CD8-positive, alpha-beta memory T cell (primary cell): Measurements from ENCODE around the gene C9orf40. TPM values are rescaled to one million over a fixed set of nuclear protein-coding genes. Genes with fewer than 3 reads are reported as not detected.

ENCODE experiments used
- CTCF ChIA-PET: fragments of 350-600 bp; sonication (Branson Sonifier 250); formaldehyde crosslinking; loops from one replicate; lab custom pipeline; 2021; ENCODE audit warnings: antibody characterized with exemption; lab: Charles Lee
- POLR2A ChIA-PET: fragments of 350-600 bp; sonication (Branson Sonifier 250); formaldehyde crosslinking; loops from one replicate; lab custom pipeline; 2021; ENCODE audit warnings: antibody characterized with exemption; lab: Charles Lee
- DNase-seq, 5 donors: peaks; one replicate each; pipeline versions ENCODE4 v3.0.0 to v3.0.0-alpha.2; 2020 to 2022; ENCODE audit warnings: mixed read lengths in 1 of 5
- H3K27ac ChIP-seq: one replicate; pipeline ENCODE4 v1.7.0; 2013; ENCODE audit warnings: low read depth, mild to moderate bottlenecking, low read length, moderate library complexity
- H3K27me3 ChIP-seq: 2 replicates; pipeline ENCODE4 v1.7.0; 2013; ENCODE audit warnings: low read length, mild to moderate bottlenecking; ENCODE audit not compliant: insufficient read depth, poor library complexity, severe bottlenecking
- H3K36me3 ChIP-seq: 2 replicates; pipeline ENCODE4 v1.7.0; 2013; ENCODE audit warnings: mild to moderate bottlenecking, low read length, moderate library complexity; ENCODE audit not compliant: insufficient read depth
- H3K4me1 ChIP-seq: 2 replicates; pipeline ENCODE4 v1.7.0; 2013; ENCODE audit warnings: mild to moderate bottlenecking, low read length, moderate library complexity; ENCODE audit not compliant: insufficient read depth
- H3K4me3 ChIP-seq: 2 replicates; pipeline ENCODE4 v1.7.0; 2013; ENCODE audit warnings: mild to moderate bottlenecking, low read length
- H3K9me3 ChIP-seq: 2 replicates; pipeline ENCODE4 v1.7.0; 2013; ENCODE audit warnings: mild to moderate bottlenecking, low read length
- H3K27ac Mint-ChIP-seq, 8 donors: one replicate each; pipeline ENCODE4 v1.8.0; 2020 to 2021; ENCODE audit warnings: mixed read lengths in 8 of 8, mild to moderate bottlenecking in 6 of 8, inconsistent platforms in 3 of 8, moderate library complexity in 3 of 8
- H3K27me3 Mint-ChIP-seq, 2 donors: one replicate each; pipeline ENCODE4 v1.8.0; 2020 to 2021; ENCODE audit warnings: mixed read lengths in 2 of 2, mild to moderate bottlenecking in 1 of 2, moderate library complexity in 1 of 2
- H3K36me3 Mint-ChIP-seq, 3 donors: one replicate each; pipeline ENCODE4 v1.8.0; 2020 to 2021; ENCODE audit warnings: mixed read lengths in 3 of 3, inconsistent platforms in 1 of 3, mild to moderate bottlenecking in 1 of 3
- H3K4me1 Mint-ChIP-seq, 3 donors: one replicate each; pipeline ENCODE4 v1.8.0; 2020 to 2021; ENCODE audit warnings: mixed read lengths in 3 of 3, inconsistent platforms in 1 of 3, mild to moderate bottlenecking in 1 of 3
- H3K4me3 Mint-ChIP-seq, 7 donors: one replicate each; pipeline ENCODE4 v1.8.0; 2020 to 2021; ENCODE audit warnings: mixed read lengths in 7 of 7, mild to moderate bottlenecking in 6 of 7, moderate library complexity in 4 of 7, inconsistent platforms in 2 of 7
- H3K9me3 Mint-ChIP-seq, 5 donors: one replicate each; pipeline ENCODE4 v1.8.0; 2020 to 2022; ENCODE audit warnings: mixed read lengths in 5 of 5, mild to moderate bottlenecking in 3 of 5, moderate library complexity in 2 of 5, inconsistent platforms in 1 of 5
- polyA plus RNA-seq: library from polyadenylated mRNA; unstranded; fragments of 300-500 nt; fragmentation: Illumina TruSeq; gene quantifications from one replicate; pipeline ENCODE4 v1.2.3, GENCODE V29; 2021
- total RNA-seq, 2 experiments: library from RNA; stranded (reverse); gene quantifications; one replicate each; pipeline ENCODE4 v1.2.3, GENCODE V29; 2021

The C9orf40 gene, protein sequence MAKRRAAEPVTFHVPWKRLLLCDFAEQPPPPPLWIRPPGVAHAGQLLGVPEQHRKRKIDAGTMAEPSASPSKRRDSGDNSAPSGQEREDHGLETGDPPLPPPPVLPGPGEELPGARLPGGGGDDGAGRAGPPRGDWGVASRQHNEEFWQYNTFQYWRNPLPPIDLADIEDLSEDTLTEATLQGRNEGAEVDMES
- total RNA-seq (10 to 100 TPM; 21.4 to 22.0 TPM), polyA plus RNA-seq (4.0 TPM)

DNA sequence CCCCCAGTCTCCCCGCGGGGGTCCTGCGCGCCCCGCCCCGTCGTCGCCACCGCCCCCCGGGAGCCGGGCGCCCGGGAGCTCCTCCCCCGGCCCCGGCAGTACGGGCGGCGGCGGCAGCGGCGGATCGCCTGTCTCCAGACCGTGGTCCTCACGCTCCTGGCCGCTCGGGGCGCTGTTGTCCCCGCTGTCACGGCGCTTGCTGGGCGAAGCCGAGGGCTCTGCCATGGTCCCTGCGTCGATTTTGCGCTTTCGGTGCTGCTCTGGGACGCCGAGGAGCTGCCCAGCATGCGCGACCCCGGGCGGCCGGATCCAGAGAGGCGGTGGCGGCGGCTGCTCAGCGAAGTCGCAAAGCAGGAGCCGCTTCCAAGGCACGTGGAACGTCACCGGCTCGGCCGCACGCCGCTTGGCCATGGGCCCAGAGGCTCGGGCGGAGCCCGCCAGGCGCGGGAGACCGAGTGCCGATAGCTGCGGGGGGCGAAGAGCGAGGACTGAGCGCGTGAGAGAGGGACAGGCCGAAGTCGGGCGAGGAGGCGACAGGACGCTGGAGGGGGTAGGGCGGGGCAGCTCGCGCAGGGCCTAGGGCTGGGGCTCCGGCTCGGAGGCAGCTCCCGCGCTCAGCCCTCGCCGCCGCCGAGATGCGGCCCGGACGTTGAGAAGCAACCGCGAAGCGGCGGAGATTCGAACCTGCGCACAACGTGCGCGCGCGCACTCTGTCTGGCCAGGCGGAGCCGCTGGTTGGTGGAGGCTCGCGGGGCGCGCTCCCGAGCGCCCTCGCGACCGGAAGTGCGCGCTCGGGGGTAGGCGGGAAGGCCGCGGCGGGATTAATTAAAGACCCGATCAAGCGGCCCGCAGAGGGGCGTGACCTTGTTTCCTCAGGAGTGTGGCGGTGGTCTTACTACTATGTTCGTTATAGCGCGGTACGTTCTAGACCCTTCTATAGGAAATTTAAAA lies at the start of gene C9orf40:
Gene C9orf40 (minus strand): TSS at position 712 of the 951 bp plus-strand sequence. CDS start 301 bp downstream, at position 411.
- peak; percentile 83 to 93 (median 85) for DNase-seq
- ChIA-PET CTCF (interaction anchor here (0.7 to 4.9 kb wide), 33 partner anchors 10 to 1441 kb away, joined by 3 to 47 read pairs (median 4); partner anchors contain the start of genes CARNMT1, NMRK1, OSTF1 and RFK), POLR2A (interaction anchor here (0.6 to 3.3 kb wide), 7 partner anchors 9 to 1441 kb away, joined by 3 to 35 read pairs (median 8); partner anchors contain the start of genes CARNMT1, NMRK1 and OSTF1)
- Mint-ChIP-seq H3K4me1 (peaks cover 15 to 24% (median 23%) of the 10 kb centered on the region in 3 donors), H3K27ac (peak within 1 kb of the TSS; percentile 77 to 98 (median 97)), H3K9me3 (no peaks in the 10 kb centered on the region), H3K4me3 (peak within 1 kb of the TSS; percentile 92 to 99 (median 99)), H3K36me3 (peaks cover 0 to 11% (median 3%) of the 10 kb centered on the region in 3 donors), H3K27me3 (peaks cover 0 to 3% of the 10 kb centered on the region in 2 donors)
- peaks cover 6% of the 10 kb centered on the region for H3K4me1 ChIP-seq
- no peaks in the 10 kb centered on the region for H3K9me3 ChIP-seq
- H3K4me3 ChIP-seq, result peak within 1 kb of the TSS; percentile 94
- no peaks in the 10 kb centered on the region for H3K36me3 ChIP-seq
- H3K27ac ChIP-seq, result peak within 1 kb of the TSS; percentile 87
- no peaks in the 10 kb centered on the region for H3K27me3 ChIP-seq

DNA sequence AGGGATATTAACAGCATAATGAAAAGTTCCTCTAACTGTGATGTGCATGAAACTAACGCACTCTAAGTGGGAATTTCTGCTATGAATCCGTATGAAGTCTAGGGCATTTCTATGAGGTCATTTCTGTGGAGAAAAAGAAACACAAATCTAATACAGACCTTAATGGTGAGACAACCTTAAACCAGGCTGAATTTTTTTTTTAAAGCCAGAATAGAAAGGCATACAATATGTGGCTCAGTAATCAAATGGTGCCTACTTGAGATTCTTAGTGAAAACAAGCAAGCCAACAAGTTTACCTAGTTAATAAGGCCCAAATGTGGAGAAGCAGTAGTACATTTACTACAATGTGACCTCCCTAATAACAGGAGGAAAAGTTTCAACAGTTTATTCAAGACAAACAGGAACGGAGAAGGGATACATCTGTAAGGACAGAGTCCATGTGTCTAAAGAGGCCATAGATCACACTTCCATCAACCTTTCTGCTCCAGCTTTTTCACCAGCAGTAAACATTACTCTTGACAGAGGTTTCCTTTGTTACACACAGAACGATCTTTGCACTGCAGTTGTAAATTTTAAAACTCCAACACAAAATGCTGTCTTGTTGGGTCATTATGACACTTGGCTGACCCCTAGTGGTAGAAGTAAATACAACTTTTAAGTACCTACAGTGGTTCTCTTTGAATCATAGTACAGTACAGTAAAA lies 49.2 kb upstream of the C9orf40 start:
- POLR2A ChIA-PET, result no interaction called here
- no peak overlapping the region for H3K4me3 ChIP-seq
- H3K27ac Mint-ChIP-seq, result no peak overlapping the region

DNA sequence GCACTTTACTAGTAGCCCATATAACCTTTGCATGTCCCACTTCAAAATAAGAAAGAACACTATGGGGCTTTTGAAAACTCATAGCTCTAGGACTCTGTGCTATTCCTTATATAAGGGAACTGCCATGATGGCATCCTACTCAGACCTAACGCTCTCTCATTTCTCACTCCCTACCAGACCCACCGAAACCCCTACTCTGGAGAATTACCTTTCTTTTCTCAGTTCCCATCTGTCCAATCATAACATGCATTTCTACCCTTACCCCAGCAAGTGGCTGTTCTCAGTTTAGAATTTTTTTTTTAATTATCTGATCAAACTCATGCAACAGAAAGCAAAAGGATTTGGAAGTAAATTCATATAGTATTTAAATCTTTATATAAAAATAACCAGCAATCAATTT lies 48.1 kb upstream of the C9orf40 start:
- POLR2A ChIA-PET, result no interaction called here
- H3K36me3 Mint-ChIP-seq, result peaks cover 7 to 34% (median 8%) of the 10 kb centered on the region in 3 donors
- H3K27me3 Mint-ChIP-seq, result no peaks in the 10 kb centered on the region
- no peak overlapping the region for H3K27ac Mint-ChIP-seq
- DNase-seq, result no peak
- Histone ChIP-seq H3K9me3 (no peaks in the 10 kb centered on the region), H3K4me1 (no peaks in the 10 kb centered on the region), H3K27ac (no peak overlapping the region), H3K27me3 (no peaks in the 10 kb centered on the region), H3K4me3 (no peak overlapping the region), H3K36me3 (peaks cover 3% of the 10 kb centered on the region)
- CTCF ChIA-PET, result interaction anchor here (3.2 to 9.3 kb wide), 2 partner anchors 49 to 226 kb away, joined by 12 to 91 read pairs; partner anchors contain the start of gene C9orf40
- H3K9me3 Mint-ChIP-seq, result no peaks in the 10 kb centered on the region
- no peak overlapping the region for H3K4me3 Mint-ChIP-seq
- H3K4me1 Mint-ChIP-seq, result peaks cover 0 to 10% (median 5%) of the 10 kb centered on the region in 3 donors

More for the DNA sequence above, 49.2 kb upstream of the C9orf40 start:
- no peaks in the 10 kb centered on the region for H3K9me3 ChIP-seq
- H3K27ac ChIP-seq, result no peak overlapping the region
- Mint-ChIP-seq H3K36me3 (peaks cover 6 to 26% (median 7%) of the 10 kb centered on the region in 3 donors), H3K9me3 (no peaks in the 10 kb centered on the region), H3K27me3 (no peaks in the 10 kb centered on the region), H3K4me1 (peaks cover 0 to 10% (median 5%) of the 10 kb centered on the region in 3 donors), H3K4me3 (no peak overlapping the region)
- no peaks in the 10 kb centered on the region for H3K36me3 ChIP-seq
- H3K4me1 ChIP-seq, result no peaks in the 10 kb centered on the region
- CTCF ChIA-PET, result interaction anchor here (0.8 to 9.3 kb wide), 7 partner anchors 10 to 227 kb away, joined by 3 to 91 read pairs (median 6); partner anchors contain the start of genes C9orf40 and CARNMT1
- peak in 2 of 5 donors; percentile 59 to 64 for DNase-seq
- no peaks in the 10 kb centered on the region for H3K27me3 ChIP-seq

DNA sequence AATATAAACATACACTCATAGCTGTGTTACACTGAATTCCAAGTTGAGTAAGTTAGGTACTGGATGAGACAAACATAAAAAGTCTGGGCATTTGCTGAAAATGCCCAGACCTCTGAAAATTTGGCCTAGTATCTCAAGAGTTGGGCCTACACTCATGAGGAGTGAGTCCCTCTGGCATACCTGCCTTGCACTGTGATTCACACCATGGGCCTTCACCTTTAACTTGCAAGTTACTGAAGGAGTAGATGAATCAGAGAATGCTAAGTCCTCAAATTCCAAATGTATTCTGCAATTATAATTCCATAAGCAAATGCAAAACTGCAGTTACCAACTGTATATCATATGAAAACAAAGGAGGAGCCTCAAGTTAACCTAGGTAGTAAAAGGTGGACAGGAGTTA lies 32.3 kb upstream of the C9orf40 start:
- H3K27me3 Mint-ChIP-seq, result no peaks in the 10 kb centered on the region
- CTCF ChIA-PET, result interaction anchor here (1.1 to 1.3 kb wide), 2 partner anchors 9 to 18 kb away, joined by 3 to 4 read pairs; no protein-coding TSS in a partner anchor
- no peaks in the 10 kb centered on the region for H3K9me3 Mint-ChIP-seq
- peaks cover 0 to 2% (median 0%) of the 10 kb centered on the region in 3 donors for H3K4me1 Mint-ChIP-seq
- H3K36me3 ChIP-seq, result peaks cover 6% of the 10 kb centered on the region
- H3K4me1 ChIP-seq, result no peaks in the 10 kb centered on the region
- H3K27ac ChIP-seq, result no peak overlapping the region
- H3K4me3 Mint-ChIP-seq, result no peak overlapping the region
- DNase-seq, result no peak
- peaks cover 3 to 73% (median 8%) of the 10 kb centered on the region in 3 donors for H3K36me3 Mint-ChIP-seq
- POLR2A ChIA-PET, result no interaction called here
- H3K27me3 ChIP-seq, result no peaks in the 10 kb centered on the region
- H3K27ac Mint-ChIP-seq, result peak overlapping the region in 1 of 8 donors; percentile 30
- no peaks in the 10 kb centered on the region for H3K9me3 ChIP-seq
- no peak overlapping the region for H3K4me3 ChIP-seq

DNA sequence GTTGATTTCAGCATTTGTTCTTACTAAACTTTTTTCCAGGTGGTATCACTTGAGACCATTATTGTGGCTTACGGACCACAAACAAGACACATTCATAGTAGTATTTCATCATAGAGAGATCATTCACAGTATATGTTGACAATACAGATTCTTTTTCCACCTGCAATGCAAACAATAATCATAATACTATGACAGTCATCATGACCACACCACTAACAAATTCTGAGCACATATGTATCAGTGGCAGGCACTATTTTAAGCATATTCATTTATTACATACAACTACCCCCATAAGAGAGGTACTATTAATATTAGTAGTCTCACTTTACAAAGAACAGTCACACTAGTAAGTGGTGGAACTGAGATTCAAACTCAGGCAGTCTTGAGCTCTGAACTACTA lies 31.0 kb upstream of the C9orf40 start:
- Histone ChIP-seq H3K4me1 (no peaks in the 10 kb centered on the region), H3K9me3 (no peaks in the 10 kb centered on the region), H3K27me3 (no peaks in the 10 kb centered on the region), H3K36me3 (peaks cover 6% of the 10 kb centered on the region), H3K4me3 (no peak overlapping the region), H3K27ac (no peak overlapping the region)
- H3K4me1 Mint-ChIP-seq, result peaks cover 0 to 2% (median 0%) of the 10 kb centered on the region in 3 donors
- CTCF ChIA-PET, result no interaction called here
- H3K9me3 Mint-ChIP-seq, result no peaks in the 10 kb centered on the region
- H3K27me3 Mint-ChIP-seq, result no peaks in the 10 kb centered on the region
- no peak overlapping the region for H3K4me3 Mint-ChIP-seq
- peaks cover 5 to 75% (median 11%) of the 10 kb centered on the region in 3 donors for H3K36me3 Mint-ChIP-seq
- no peak for DNase-seq
- no peak overlapping the region for H3K27ac Mint-ChIP-seq
- POLR2A ChIA-PET, result no interaction called here

DNA sequence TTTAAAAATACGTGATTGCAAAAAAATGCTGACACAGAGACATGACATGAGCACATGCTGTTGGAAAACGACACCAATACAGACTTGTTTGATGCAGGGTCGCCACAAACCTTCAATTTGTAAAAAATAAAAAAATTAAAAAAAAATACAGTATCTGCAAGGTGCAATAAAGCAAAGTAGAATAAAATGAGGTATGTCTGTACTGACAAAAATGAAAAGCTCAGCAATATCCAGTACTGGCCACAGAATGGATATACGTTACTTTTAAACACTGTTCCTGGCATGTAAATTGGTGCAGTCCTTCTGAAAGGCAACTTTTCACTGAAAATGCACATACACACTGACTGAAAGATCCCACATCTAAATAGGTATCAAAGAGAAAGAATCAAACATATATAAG lies 27.1 kb upstream of the C9orf40 start:
- Mint-ChIP-seq H3K9me3 (no peaks in the 10 kb centered on the region), H3K36me3 (peaks cover 17 to 71% (median 18%) of the 10 kb centered on the region in 3 donors)

DNA sequence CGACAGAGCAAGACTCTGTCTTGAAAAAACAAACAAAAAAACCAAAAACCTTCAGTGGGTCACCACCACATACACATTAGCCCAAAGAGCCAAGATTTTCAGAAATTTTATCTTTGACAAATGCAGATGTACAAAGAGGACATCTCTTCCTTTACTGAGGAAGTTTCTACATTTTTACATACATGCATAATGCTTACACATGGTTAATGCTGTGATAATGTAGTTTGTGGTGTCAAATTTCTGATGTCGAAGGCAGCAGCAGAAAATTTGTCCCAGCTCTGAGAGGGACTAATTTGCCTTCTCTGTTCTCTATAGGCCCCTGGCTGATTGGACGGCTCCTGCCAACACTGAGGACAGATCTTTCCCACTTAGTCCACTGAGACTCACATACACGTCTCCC lies 24.6 kb upstream of the C9orf40 start:
- Mint-ChIP-seq H3K27ac (no peak overlapping the region), H3K4me1 (peaks cover 0 to 6% (median 0%) of the 10 kb centered on the region in 3 donors), H3K4me3 (no peak overlapping the region), H3K27me3 (no peaks in the 10 kb centered on the region), H3K36me3 (peaks cover 18 to 50% (median 20%) of the 10 kb centered on the region in 3 donors), H3K9me3 (no peaks in the 10 kb centered on the region)
- DNase-seq, result no peak
- Histone ChIP-seq H3K27ac (no peak overlapping the region), H3K4me3 (no peak overlapping the region), H3K36me3 (no peaks in the 10 kb centered on the region), H3K27me3 (no peaks in the 10 kb centered on the region), H3K9me3 (no peaks in the 10 kb centered on the region), H3K4me1 (no peaks in the 10 kb centered on the region)
- ChIA-PET POLR2A (no interaction called here), CTCF (interaction anchor here (1.4 kb wide), 1 partner anchor 8 kb away, joined by 4 read pairs; no protein-coding TSS in a partner anchor)

More for the DNA sequence above, 27.1 kb upstream of the C9orf40 start:
- no peak for DNase-seq
- CTCF ChIA-PET, result interaction anchor here (1.3 kb wide), 1 partner anchor 205 kb away, joined by 3 read pairs; no protein-coding TSS in a partner anchor
- H3K4me3 ChIP-seq, result no peak overlapping the region
- H3K27me3 ChIP-seq, result no peaks in the 10 kb centered on the region
- H3K4me1 ChIP-seq, result no peaks in the 10 kb centered on the region
- Mint-ChIP-seq H3K27me3 (no peaks in the 10 kb centered on the region), H3K4me1 (no peaks in the 10 kb centered on the region), H3K4me3 (no peak overlapping the region), H3K27ac (no peak overlapping the region)
- POLR2A ChIA-PET, result no interaction called here
- H3K27ac ChIP-seq, result no peak overlapping the region
- H3K36me3 ChIP-seq, result peaks cover 6% of the 10 kb centered on the region
- H3K9me3 ChIP-seq, result no peaks in the 10 kb centered on the region
